K562 (cell line): Measurements from ENCODE around the gene DNAH5. TPM values are rescaled to one million over a fixed set of nuclear protein-coding genes. Genes with fewer than 3 reads are reported as not detected.

Experiments used
- ATAC-seq: fragments of 200-7000 bp; cut with Tn5 transposase; 3 replicates; pipeline ENCODE4 v1.9.1; 2020; ENCODE audit warnings: moderate library complexity
- BruUV-seq: library from RNA; stranded (reverse); fragments of 400-500 nt; replicated peaks from 2 replicates; lab custom pipeline; 2021; lab: Mats Ljungman, UMichigan
- CTCF ChIA-PET: fragments of 300-600 bp; formaldehyde crosslinking; extraction: SDS; loops from one replicate; lab custom pipeline; 2021; ENCODE audit warnings: low intra/inter-chr PET ratio; lab: Yijun Ruan, JAX
- POLR2A ChIA-PET: fragments of 300-600, 350-650 bp; sonication (Branson Sonifier 250); formaldehyde crosslinking; extraction: SDS; loops from one replicate; lab custom pipeline; 2021; ENCODE audit warnings: antibody characterized with exemption, inconsistent platforms; lab: Yijun Ruan, JAX
- DNase-seq, 4 experiments: peaks; one replicate each; pipeline versions ENCODE4 v3.0.0 to v3.0.0-alpha.2; 2011 to 2018; ENCODE audit warnings: low spot score in 3 of 4, mixed read lengths in 3 of 4; ENCODE audit errors: extremely low read depth in 1 of 4
- FAIRE-seq: peaks from 2 replicates; lab custom pipeline; 2011; peaks lifted over from hg19 to GRCh38; lab: Jason Lieb, UNC
- H2AFZ ChIP-seq: 2 replicates; pipeline ENCODE4 v1.6.0; 2011; ENCODE audit warnings: low read depth, low read length, control low read depth, inconsistent platforms
- H3K27ac ChIP-seq: fragments of 200-600 bp; 3 replicates; pipeline ENCODE4 v1.8.0; 2011; ENCODE audit warnings: low read depth, mild to moderate bottlenecking, control low read depth, inconsistent platforms, low read length, moderate library complexity, mixed read lengths; ENCODE audit errors: extremely low read depth
- H3K27me3 ChIP-seq, 2 experiments: fragments of 300-600 bp in 1 of 2; 2 replicates in 1 of 2; 3 replicates in 1 of 2; pipeline versions ENCODE4 v1.6.0 to v1.8.0; 2011; ENCODE audit warnings: inconsistent platforms in 2 of 2, low read length in 2 of 2, mild to moderate bottlenecking in 1 of 2, mixed read lengths in 1 of 2, moderate library complexity in 1 of 2; ENCODE audit not compliant: control insufficient read depth in 2 of 2, insufficient read depth in 2 of 2
- H3K36me3 ChIP-seq: fragments of 300-600 bp; 3 replicates; pipeline ENCODE4 v1.8.0; 2011; ENCODE audit warnings: mild to moderate bottlenecking, low read length, inconsistent platforms; ENCODE audit not compliant: control insufficient read depth, insufficient read depth
- H3K4me1 ChIP-seq, 2 experiments: fragments of 200-600 bp in 1 of 2; replicated peaks in 1 of 2; 2 replicates in 1 of 2; 3 replicates in 1 of 2; pipeline versions ENCODE4 v1.5.1 to v1.8.0; 2011; ENCODE audit warnings: inconsistent platforms in 2 of 2, low read length in 2 of 2, mild to moderate bottlenecking in 1 of 2, mixed read lengths in 1 of 2, moderate library complexity in 1 of 2; ENCODE audit not compliant: control insufficient read depth in 2 of 2, insufficient read depth in 2 of 2
- H3K4me2 ChIP-seq: 2 replicates; pipeline ENCODE4 v1.6.1; 2011; ENCODE audit warnings: low read length, control low read depth, inconsistent platforms, mixed read lengths; ENCODE audit not compliant: insufficient read depth
- H3K4me3 ChIP-seq: fragments of 200-600 bp; sonication (generic), shearing (Covaris generic); 2 replicates; pipeline ENCODE4 v1.5.1; 2016; ENCODE audit warnings: control low read depth, inconsistent platforms
- H3K79me2 ChIP-seq: fragments of 200-600 bp; 3 replicates; pipeline ENCODE4 v1.8.0; 2011; ENCODE audit warnings: low read length, inconsistent platforms; ENCODE audit not compliant: control insufficient read depth, insufficient read depth
- H3K9ac ChIP-seq, 2 experiments: 2 replicates each; pipeline versions ENCODE4 v1.6.0 to v1.6.1; 2011; ENCODE audit warnings: low read depth in 2 of 2, low read length in 2 of 2, control low read depth in 1 of 2, inconsistent platforms in 1 of 2, mild to moderate bottlenecking in 1 of 2, mixed read lengths in 1 of 2; ENCODE audit not compliant: insufficient read depth in 1 of 2
- H3K9me1 ChIP-seq: one replicate; pipeline ENCODE4 v1.6.0; 2011; ENCODE audit warnings: inconsistent platforms, mild to moderate bottlenecking, low read length, moderate library complexity; ENCODE audit not compliant: control insufficient read depth, insufficient read depth
- H3K9me3 ChIP-seq: replicated peaks from 2 replicates; pipeline ENCODE4 v1.5.1; 2011; ENCODE audit warnings: low read depth, low read length, inconsistent platforms; ENCODE audit not compliant: control insufficient read depth, insufficient read depth
- H4K20me1 ChIP-seq: replicated peaks from 2 replicates; pipeline ENCODE4 v1.6.1; 2011; ENCODE audit warnings: low read length, inconsistent platforms, mixed read lengths; ENCODE audit not compliant: control insufficient read depth, insufficient read depth
- ARID4B ChIP-seq: sonication (generic); formaldehyde crosslinking; IDR thresholded peaks from 2 replicates; pipeline ENCODE4 v1.8.0; 2022; ENCODE audit warnings: mild to moderate bottlenecking, missing genetic modification reagents
- ATF1 ChIP-seq, 2 experiments: fragments of 450-650 bp in 1 of 2; IDR thresholded peaks; 2 replicates each; pipeline ENCODE4 v1.6.1; 2016; ENCODE audit warnings: missing compliant biosample characterization in 1 of 2, missing genetic modification characterization in 1 of 2
- CC2D1A ChIP-seq: fragments of 450-650 bp; IDR thresholded peaks from 2 replicates; pipeline ENCODE4 v1.6.1; 2017; ENCODE audit warnings: mild to moderate bottlenecking
- CCNT2 ChIP-seq: IDR thresholded peaks from 2 replicates; pipeline ENCODE4 v1.6.1; 2011; ENCODE audit warnings: borderline replicate concordance, low read depth, mild to moderate bottlenecking, moderate library complexity, mixed read lengths, low read length; ENCODE audit not compliant: insufficient read length; ENCODE audit errors: extremely low read depth
- EP400 ChIP-seq: fragments of 450-650 bp; IDR thresholded peaks from 2 replicates; pipeline ENCODE4 v1.6.1; 2017; ENCODE audit warnings: antibody characterized with exemption, mild to moderate bottlenecking, moderate library complexity
- FOSL1 ChIP-seq: fragments of 200-800 bp; sonication (Bioruptor generic); conservative IDR thresholded peaks from 2 replicates; pipeline ENCODE4 v1.6.1; 2016; ENCODE audit warnings: missing genetic modification characterization, missing compliant biosample characterization
- FOXP1 ChIP-seq: sonication (generic); formaldehyde crosslinking; IDR thresholded peaks from 2 replicates; pipeline ENCODE4 v1.8.0; 2022; ENCODE audit warnings: mild to moderate bottlenecking, missing genetic modification reagents
- MAX ChIP-seq: sonication (generic); formaldehyde crosslinking; IDR thresholded peaks from 2 replicates; pipeline ENCODE4 v1.9.0; 2022; ENCODE audit warnings: mild to moderate bottlenecking, missing genetic modification reagents
- MLLT1 ChIP-seq, 2 experiments: fragments of 450-650 bp; IDR thresholded peaks; 2 replicates each; pipeline ENCODE4 v1.6.1; 2016
- PURB ChIP-seq: sonication (generic); formaldehyde crosslinking; IDR thresholded peaks from 2 replicates; pipeline ENCODE4 v1.9.0; 2021; ENCODE audit warnings: low read depth, mild to moderate bottlenecking, missing genetic modification reagents
- XRCC5 ChIP-seq: fragments of 200-400 bp; formaldehyde crosslinking; IDR thresholded peaks from 2 replicates; pipeline ENCODE4 v1.6.1; 2017; ENCODE audit warnings: low read depth, mild to moderate bottlenecking, low read length
- ZNF124 ChIP-seq: sonication (generic); formaldehyde crosslinking; IDR thresholded peaks from 2 replicates; pipeline ENCODE4 v1.8.1; 2022; ENCODE audit warnings: missing genetic modification reagents
- ZNF146 ChIP-seq: IDR thresholded peaks from one replicate; pipeline ENCODE4 v1.6.1; 2018; ENCODE audit warnings: missing compliant biosample characterization; ENCODE audit not compliant: unreplicated experiment
- ZNF175 ChIP-seq: fragments of 200-800 bp; sonication (Bioruptor generic); IDR thresholded peaks from 2 replicates; pipeline ENCODE4 v1.6.1; 2016; ENCODE audit warnings: low read depth, mild to moderate bottlenecking, missing genetic modification characterization, missing compliant biosample characterization
- ZNF408 ChIP-seq: fragments of 250-450 bp; sonication (Bioruptor Pico); IDR thresholded peaks from 2 replicates; pipeline ENCODE4 v1.4.0; 2020; ENCODE audit warnings: low read depth, mild to moderate bottlenecking, moderate library complexity
- ZNF41 ChIP-seq: fragments of 250-450 bp; sonication (Bioruptor Pico); conservative IDR thresholded peaks from 2 replicates; pipeline ENCODE4 v1.4.0; 2020; ENCODE audit warnings: mild to moderate bottlenecking
- ZNF589 ChIP-seq: fragments of 200-800 bp; sonication (Bioruptor generic); IDR thresholded peaks from 2 replicates; pipeline ENCODE4 v1.6.1; 2016; ENCODE audit warnings: low read depth, missing genetic modification characterization, missing compliant biosample characterization
- ZNF764 ChIP-seq: fragments of 250-450 bp; sonication (Bioruptor Pico); IDR thresholded peaks from 2 replicates; pipeline ENCODE4 v1.4.0; 2020; ENCODE audit warnings: low read depth, mild to moderate bottlenecking, moderate library complexity
- WGBS: fragments of 100-300 bp; shearing (Covaris generic); methylation state at CpG from one replicate; pipeline ENCODE4 v1.1.6; 2016; ENCODE audit warnings: low coverage, mixed read lengths; ENCODE audit not compliant: insufficient coverage; ENCODE audit errors: missing lambda C conversion rate; 5-methylcytosine and 5-hydroxymethylcytosine counted together
- in situ Hi-C: fragments of 300-500 bp; cut with MboI; formaldehyde crosslinking; loops from 4 replicates; pipeline ENCODE4 v1.15.0; 2018; ENCODE audit warnings: inconsistent platforms, mixed read lengths
- intact Hi-C: fragments of 100-400 bp; cut with micrococcal nuclease; formaldehyde crosslinking; loops from 2 replicates; pipeline ENCODE4 v1.14.2; 2022
- polyA plus RNA-seq, 8 experiments: library from polyadenylated mRNA; depleted of rRNA in 4 of 8; stranded (reverse) in 5 of 8; unstranded in 3 of 8; fragments of >200 nt; fragmentation: Nextera tagmentation in 2 of 8; fragmentation: Illumina TruSeq in 1 of 8; extraction: Ambion mirVana in 2 of 8; extraction: Trizol in 1 of 8; gene quantifications; 2 replicates each; pipeline versions ENCODE4 v1.2.1 to v1.2.3, GENCODE V29; 2011 to 2014; ENCODE audit warnings: inconsistent platforms in 1 of 8, missing spikeins in 1 of 8
- total RNA-seq, 7 experiments: library from RNA; depleted of rRNA in 6 of 7; stranded (reverse); fragments of >200 nt in 6 of 7; fragmentation: Illumina TruSeq in 2 of 7; extraction: Trizol in 2 of 7; gene quantifications; 2 replicates each; pipeline versions ENCODE4 v1.2.1 to v1.2.3, GENCODE V29; 2011 to 2021; ENCODE audit warnings: low replicate concordance in 1 of 7

Gene DNAH5
- total and polyA plus RNA-seq, 9 of the 15 experiments (the other 6 are each of a cell fraction or from before 2014, with no cell fraction given) = 0.03 TPM; not detected in 8

GRCh38 chr5:13704396-13704795 is 240.1 kb downstream of the DNAH5 start (continued):
- TF ChIP-seq CC2D1A = no peak
- no peak for TF ChIP-seq XRCC5
- no peak for TF ChIP-seq ZNF764
- no peak for TF ChIP-seq ZNF408
- no peak for TF ChIP-seq CCNT2
- no peak for TF ChIP-seq ATF1 (CRISPR knock-in tag; IDR thresholded peaks at IDR 0.05)
- TF ChIP-seq ATF1 (tag; IDR thresholded peaks at IDR 0.05) = no peak
- no peak for TF ChIP-seq FOXP1 (CRISPR knock-in tag)
- TF ChIP-seq, all 486 proteins: peak for 0

GRCh38 chr5:13700626-13701025 is 243.9 kb downstream of the DNAH5 start:
- Histone ChIP-seq H3K4me2 (no peak overlapping the region), H3K9me1 (no peaks in the 10 kb centered on the region), H3K36me3 (no peaks in the 10 kb centered on the region), H3K9ac (no peak overlapping the region), H2AFZ (no peak overlapping the region), H3K27me3 (no peaks in the 10 kb centered on the region), H3K9me3 (no peaks in the 10 kb centered on the region), H3K79me2 (no peaks in the 10 kb centered on the region), H3K4me1 (no peaks in the 10 kb centered on the region), H3K4me3 (no peak overlapping the region), H3K27ac (no peak overlapping the region), H4K20me1 (no peaks in the 10 kb centered on the region)
- intact Hi-C loops (no loop called here), in situ Hi-C loops (no loop called here)
- DNase-seq (no peak), ATAC-seq (no peak), FAIRE-seq (no peak)
- ChIA-PET CTCF (no interaction called here), POLR2A (no interaction called here)
- BruUV-seq = no TSS peak
- WGBS = 1% methylated on average over 6 of the region's 6 CpGs
- TF ChIP-seq MLLT1 (IDR thresholded peaks at IDR 0.05) = no peak
- no peak for TF ChIP-seq ZNF589 (CRISPR knock-in tag)
- TF ChIP-seq FOSL1 (tag) = no peak
- no peak for TF ChIP-seq PURB
- TF ChIP-seq ZNF175 (CRISPR knock-in tag) = no peak
- TF ChIP-seq MAX = no peak
- TF ChIP-seq ZNF146 = no peak
- no peak for TF ChIP-seq ARID4B (CRISPR knock-in tag)
- no peak for TF ChIP-seq EP400
- TF ChIP-seq ZNF124 (CRISPR knock-in tag) = no peak
- no peak for TF ChIP-seq ZNF41 (CRISPR knock-in tag)
